Measurements from ENCODE around the gene CCDC12.
"Not testable (repeated sequence)": the region's sequence is repeated elsewhere in the genome, so short reads cannot be mapped to it uniquely, and the experiment has no call there.

CCDC12 gene

GRCh38 chr3:46912986-46913385 is 63.6 kb downstream of the CCDC12 start:
- H3K4me2 ChIP-seq = no peak overlapping the region
- H3K36me3 ChIP-seq (ENCODE audit: insufficient read depth) = no peaks in the 10 kb centered on the region
- H3K27ac ChIP-seq = no peak overlapping the region
- no peaks in the 10 kb centered on the region for H3K27me3 ChIP-seq (ENCODE audit: insufficient read depth, low read depth)
- no peak overlapping the region for H2AFZ ChIP-seq (ENCODE audit: low read depth)
- peaks cover 19% of the 10 kb centered on the region for H3K4me1 ChIP-seq (ENCODE audit: low read depth, poor library complexity, severe bottlenecking)
- no peaks in the 10 kb centered on the region for H4K20me1 ChIP-seq (ENCODE audit: insufficient read depth)
- no peak overlapping the region for H3K4me3 ChIP-seq (IDR thresholded peaks at IDR 0.05; ENCODE audit: insufficient read depth, low read depth, low read length)
- no peaks in the 10 kb centered on the region for H3K79me2 ChIP-seq (ENCODE audit: insufficient read depth, low read depth)
- H3K9ac ChIP-seq = no peak overlapping the region
- no peak for TF ChIP-seq CTCF (conservative IDR thresholded peaks at IDR 0.05; ENCODE audit: low read depth, low read length)

- H2AFZ ChIP-seq (ENCODE audit: low read depth); H4K20me1 ChIP-seq (ENCODE audit: insufficient read depth); H3K79me2 ChIP-seq (ENCODE audit: insufficient read depth, low read depth); H3K4me1 ChIP-seq (ENCODE audit: low read depth, poor library complexity, severe bottlenecking); H3K4me3 ChIP-seq (IDR thresholded peaks at IDR 0.05; ENCODE audit: insufficient read depth, low read depth, low read length); H3K4me2 ChIP-seq; H3K27me3 ChIP-seq (ENCODE audit: insufficient read depth, low read depth); H3K36me3 ChIP-seq (ENCODE audit: insufficient read depth); H3K9ac ChIP-seq; H3K27ac ChIP-seq: not testable (repeated sequence)
These were observed 65.6 kb downstream of the CCDC12 start for GRCh38 chr3:46910914-46911313.

- Histone ChIP-seq H3K4me3 (IDR thresholded peaks at IDR 0.05; ENCODE audit: insufficient read depth, low read depth, low read length) (no peak overlapping the region), H3K36me3 (ENCODE audit: insufficient read depth) (no peaks in the 10 kb centered on the region), H3K27ac (no peak overlapping the region), H3K4me1 (ENCODE audit: low read depth, poor library complexity, severe bottlenecking) (no peaks in the 10 kb centered on the region), H2AFZ (ENCODE audit: low read depth) (no peak overlapping the region), H3K27me3 (ENCODE audit: insufficient read depth, low read depth) (no peaks in the 10 kb centered on the region), H3K79me2 (ENCODE audit: insufficient read depth, low read depth) (no peaks in the 10 kb centered on the region), H3K4me2 (no peak overlapping the region), H3K9ac (no peak overlapping the region), H4K20me1 (ENCODE audit: insufficient read depth) (no peaks in the 10 kb centered on the region)
- no peak for TF ChIP-seq CTCF (conservative IDR thresholded peaks at IDR 0.05; ENCODE audit: low read depth, low read length)
These were observed 66.3 kb downstream of the CCDC12 start for GRCh38 chr3:46910166-46910760.

GRCh38 chr3:46909535-46910161 is 66.9 kb downstream of the CCDC12 start:
- Histone ChIP-seq H2AFZ (ENCODE audit: low read depth) (no peak overlapping the region), H3K27ac (no peak overlapping the region), H3K4me2 (no peak overlapping the region)

More at GRCh38 chr3:46909535-46910161, 66.9 kb downstream of the CCDC12 start:
- Histone ChIP-seq H3K79me2 (ENCODE audit: insufficient read depth, low read depth) (no peaks in the 10 kb centered on the region), H4K20me1 (ENCODE audit: insufficient read depth) (no peaks in the 10 kb centered on the region), H3K9ac (no peak overlapping the region), H3K4me3 (IDR thresholded peaks at IDR 0.05; ENCODE audit: insufficient read depth, low read depth, low read length) (no peak overlapping the region), H3K27me3 (ENCODE audit: insufficient read depth, low read depth) (no peaks in the 10 kb centered on the region), H3K36me3 (ENCODE audit: insufficient read depth) (no peaks in the 10 kb centered on the region), H3K4me1 (ENCODE audit: low read depth, poor library complexity, severe bottlenecking) (no peaks in the 10 kb centered on the region)
- TF ChIP-seq CTCF (conservative IDR thresholded peaks at IDR 0.05; ENCODE audit: low read depth, low read length) = peak; percentile 73
